Esophagus squamous epithelium (tissue), 5 donors: ENCODE results near the gene CD82. TPM values are rescaled to one million over a fixed set of nuclear protein-coding genes. Genes with fewer than 3 reads are reported as not detected.

ENCODE experiments used
- DNase-seq: peaks from one replicate; lab custom pipeline; 2025; lab: John Stamatoyannopoulos, UW
- H3K27ac ChIP-seq, 4 donors: fragments of 200-600 bp; sonication (generic); one replicate each; pipeline ENCODE4 v1.5.1; 2016 to 2019; ENCODE audit warnings: mild to moderate bottlenecking in 1 of 4
- H3K27me3 ChIP-seq, 4 donors: fragments of 200-600 bp; sonication (generic); 1 replicate in 3 of 4; 2 replicates in 1 of 4; pipeline versions ENCODE4 v1.5.1 to v1.6.0; 2017 to 2021; ENCODE audit warnings: antibody characterized with exemption in 1 of 4
- H3K36me3 ChIP-seq, 3 donors: fragments of 200-600 bp; sonication (generic); one replicate each; pipeline ENCODE4 v1.5.1; 2016 to 2019
- H3K4me1 ChIP-seq, 3 donors: fragments of 200-600 bp; sonication (generic); one replicate each; pipeline ENCODE4 v1.5.1; 2017 to 2019
- H3K4me3 ChIP-seq, 4 donors: fragments of 200-600 bp; sonication (generic); 1 replicate in 3 of 4; 2 replicates in 1 of 4; pipeline ENCODE4 v1.5.1; 2016 to 2019; ENCODE audit warnings: mild to moderate bottlenecking in 2 of 4, moderate library complexity in 1 of 4
- H3K9me3 ChIP-seq, 3 donors: fragments of 200-600 bp; sonication (generic); one replicate each; pipeline ENCODE4 v1.5.1; 2016 to 2019
- CTCF ChIP-seq, 6 experiments: fragments of 450-650 bp in 4 of 6; fragments of 200-600 bp in 2 of 6; sonication (generic) in 2 of 6; IDR thresholded peaks; one replicate each; pipeline ENCODE4 v1.5.1; 2016 to 2019; ENCODE audit warnings: antibody characterized with exemption in 6 of 6, mild to moderate bottlenecking in 4 of 6, moderate library complexity in 4 of 6
- POLR2A ChIP-seq, 4 donors: fragments of 450-650 bp; IDR thresholded peaks; one replicate each; pipeline ENCODE4 v1.6.1; 2017; ENCODE audit warnings: antibody characterized with exemption in 4 of 4, mild to moderate bottlenecking in 4 of 4, moderate library complexity in 3 of 4
- WGBS, 2 donors: methylation state at CpG; one replicate each; pipeline ENCODE4 v1.1.5; 2018; 5-methylcytosine and 5-hydroxymethylcytosine counted together
- intact Hi-C: fragments of 100-400 bp; cut with DNase I; formaldehyde crosslinking; loops from one replicate; pipeline ENCODE4 v1.15.0; 2022
- total RNA-seq, 4 donors: library from RNA; depleted of rRNA; stranded (reverse); fragments of >200 nt; gene quantifications; one replicate each; pipeline ENCODE4 v1.1.0, GENCODE V29; 2016
- donor health status: DM: yes; HTN: yes; CAD: no.

Gene CD82
- total RNA-seq, 4 donors from 2014 or later, result 70.9 to 137 (median 108) TPM

- 79 to 93% methylated on average over 7 to 8 of the region's 8 CpGs for WGBS, 2 donors
- Histone ChIP-seq H3K9me3 (no peaks in the 10 kb centered on the region), H3K4me1 (peaks cover 4 to 32% (median 14%) of the 10 kb centered on the region in 3 donors), H3K27ac (no peak overlapping the region), H3K4me3 (no peak overlapping the region), H3K36me3 (no peaks in the 10 kb centered on the region), H3K27me3 (no peaks in the 10 kb centered on the region)
- intact Hi-C loops, result loop anchor here (10.0 kb wide), 1 partner anchor 95 kb away; the partner anchor contains the start of gene TSPAN18
- no peak for DNase-seq
- TF ChIP-seq CTCF (IDR thresholded peaks at IDR 0.05) (no peak), POLR2A (IDR thresholded peaks at IDR 0.05) (no peak)
Observed at GRCh38 chr11:44629732-44630345, 64.4 kb downstream of the CD82 start.

- intact Hi-C loops, result no loop called here
- no peaks in the 10 kb centered on the region for H3K27me3 ChIP-seq
- DNase-seq, result no peak
- 85 to 92% methylated on average over 5 to 7 of the region's 7 CpGs for WGBS, 2 donors
- no peak overlapping the region for H3K27ac ChIP-seq
- no peaks in the 10 kb centered on the region for H3K36me3 ChIP-seq
- no peak overlapping the region for H3K4me3 ChIP-seq
- H3K9me3 ChIP-seq, result no peaks in the 10 kb centered on the region
- peaks cover 6 to 33% (median 15%) of the 10 kb centered on the region in 3 donors for H3K4me1 ChIP-seq
- TF ChIP-seq CTCF (IDR thresholded peaks at IDR 0.05) (no peak), POLR2A (IDR thresholded peaks at IDR 0.05) (no peak)
Observed at GRCh38 chr11:44630511-44631210, 65.2 kb downstream of the CD82 start.

- DNase-seq, result no peak
- Histone ChIP-seq H3K36me3 (no peaks in the 10 kb centered on the region), H3K27me3 (no peaks in the 10 kb centered on the region), H3K4me1 (peaks cover 6 to 33% (median 15%) of the 10 kb centered on the region in 3 donors), H3K27ac (no peak overlapping the region), H3K9me3 (no peaks in the 10 kb centered on the region), H3K4me3 (no peak overlapping the region)
- WGBS, 2 donors, result 73 to 77% methylated on average over 3 to 4 of the region's 6 CpGs
- TF ChIP-seq POLR2A (IDR thresholded peaks at IDR 0.05) (no peak), CTCF (IDR thresholded peaks at IDR 0.05) (no peak)
- intact Hi-C loops, result no loop called here
Observed at GRCh38 chr11:44631831-44632230, 66.4 kb downstream of the CD82 start.

GRCh38 chr11:44632466-44633123 lies 67.1 kb downstream of the CD82 start:
- H3K4me1 ChIP-seq, result peaks cover 6 to 28% (median 15%) of the 10 kb centered on the region in 3 donors
- no peak for DNase-seq
- intact Hi-C loops, result no loop called here
- 45 to 78% methylated on average over 5 to 8 of the region's 10 CpGs for WGBS, 2 donors
- no peaks in the 10 kb centered on the region for H3K27me3 ChIP-seq
- H3K36me3 ChIP-seq, result no peaks in the 10 kb centered on the region
- H3K4me3 ChIP-seq, result no peak overlapping the region
- no peaks in the 10 kb centered on the region for H3K9me3 ChIP-seq
- H3K27ac ChIP-seq, result no peak overlapping the region
- TF ChIP-seq CTCF (IDR thresholded peaks at IDR 0.05) (peak in 5 of 6 experiments; percentile 12 to 54 (median 30)), POLR2A (IDR thresholded peaks at IDR 0.05) (no peak)

- intact Hi-C loops, result no loop called here
- no peaks in the 10 kb centered on the region for H3K36me3 ChIP-seq
- no peak overlapping the region for H3K27ac ChIP-seq
- H3K27me3 ChIP-seq, result no peaks in the 10 kb centered on the region
- H3K4me3 ChIP-seq, result no peak overlapping the region
- no peaks in the 10 kb centered on the region for H3K9me3 ChIP-seq
- no peak for TF ChIP-seq POLR2A (IDR thresholded peaks at IDR 0.05)
- TF ChIP-seq CTCF (IDR thresholded peaks at IDR 0.05), result no peak
- 63 to 70% methylated on average over 6 of the region's 6 CpGs for WGBS, 2 donors
- DNase-seq, result no peak
- H3K4me1 ChIP-seq, result peaks cover 6 to 17% (median 8%) of the 10 kb centered on the region in 3 donors
Observed at GRCh38 chr11:44633641-44634040, 68.2 kb downstream of the CD82 start.
